ENCODE measurements around the gene USP15.

USP15 gene

GRCh38 chr12:62285284-62285683, 25.1 kb downstream of the USP15 start:
- no peak for DNase-seq

- no peak for DNase-seq
Observed at GRCh38 chr12:62288328-62288727, 28.1 kb downstream of the USP15 start.

- no peak for DNase-seq
Observed at GRCh38 chr12:62290846-62291245, 30.6 kb downstream of the USP15 start.

- no peak for DNase-seq
Observed at GRCh38 chr12:62291864-62292760, 31.9 kb downstream of the USP15 start.

GRCh38 chr12:62292761-62293344, 32.6 kb downstream of the USP15 start:
- no peak for DNase-seq

GRCh38 chr12:62294378-62294777, 34.2 kb downstream of the USP15 start:
- no peak for DNase-seq

GRCh38 chr12:62296001-62296400, 35.8 kb downstream of the USP15 start:
- peak; percentile 51 for DNase-seq

- peak; percentile 46 for DNase-seq
Observed at GRCh38 chr12:62297321-62297720, 37.1 kb downstream of the USP15 start.

GRCh38 chr12:62299617-62300016, 39.4 kb downstream of the USP15 start:
- DNase-seq = no peak

- no peak for DNase-seq
Observed at GRCh38 chr12:62301080-62301798, 41.0 kb downstream of the USP15 start.

- DNase-seq = no peak
Observed at GRCh38 chr12:62301799-62302133, 41.6 kb downstream of the USP15 start.

- DNase-seq = no peak
Observed at GRCh38 chr12:62304560-62304959, 44.4 kb downstream of the USP15 start.

- DNase-seq = no peak
Observed at GRCh38 chr12:62305778-62306177, 45.6 kb downstream of the USP15 start.

- no peak for DNase-seq
Observed at GRCh38 chr12:62306569-62307530, 46.6 kb downstream of the USP15 start.

GRCh38 chr12:62308201-62308600, 48.0 kb downstream of the USP15 start:
- no peak for DNase-seq

GRCh38 chr12:62313727-62314380, 53.6 kb downstream of the USP15 start:
- DNase-seq = no peak

GRCh38 chr12:62317017-62317416, 56.8 kb downstream of the USP15 start:
- DNase-seq = no peak

GRCh38 chr12:62319058-62319457, 58.9 kb downstream of the USP15 start:
- peak; percentile 44 for DNase-seq

GRCh38 chr12:62320054-62320453, 59.9 kb downstream of the USP15 start:
- peak; percentile 66 for DNase-seq

- DNase-seq = no peak
Observed at GRCh38 chr12:62323386-62323785, 63.2 kb downstream of the USP15 start.

GRCh38 chr12:62328296-62328921, 68.2 kb downstream of the USP15 start:
- DNase-seq = peak; percentile 47

GRCh38 chr12:62331306-62331705, 71.1 kb downstream of the USP15 start:
- DNase-seq = no peak

All from hematopoietic multipotent progenitor cell treated with erythropoietin and hydrocortisone succinate and interleukin-3 and kit ligand, for 6 days (in vitro differentiated cells).